ENCODE results near the gene TBX15.
"Not testable (repeated sequence)": the region's sequence is repeated elsewhere in the genome, so short reads cannot be mapped to it uniquely, and the experiment has no call there.

Gene TBX15

DNA sequence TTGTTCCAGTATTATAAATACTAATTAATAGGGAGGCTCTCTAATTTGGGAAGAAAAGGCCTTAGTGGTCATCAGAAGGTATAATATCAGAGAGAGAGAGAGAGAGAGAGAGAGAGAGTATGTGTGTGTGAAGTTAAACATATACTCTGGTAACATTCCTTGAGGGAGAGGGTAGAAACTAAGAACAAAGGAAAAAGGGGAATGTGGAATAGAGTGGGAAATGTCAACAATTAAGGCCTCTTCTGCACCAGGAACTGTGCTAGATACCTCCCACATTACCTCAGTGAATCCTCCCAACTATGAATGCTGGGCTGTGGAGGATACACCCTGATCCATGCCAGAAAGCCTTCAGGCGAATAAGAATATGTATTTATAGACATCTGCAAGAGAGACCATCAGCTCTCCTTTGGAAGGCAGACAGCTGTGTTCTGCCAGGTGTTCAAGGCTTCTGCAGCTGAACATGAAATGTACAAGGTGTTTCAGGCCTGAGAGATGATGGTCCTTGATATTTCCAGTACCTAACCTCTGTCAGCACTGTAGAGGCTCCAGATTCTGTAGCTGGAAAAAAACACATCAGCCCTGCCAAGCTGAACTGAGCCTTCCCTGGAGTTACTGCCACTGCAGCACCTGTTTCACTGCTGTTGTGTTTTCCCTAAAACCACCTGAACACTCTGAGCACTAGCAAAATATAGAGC, 29.1 kb downstream of the TBX15 start:
- no peak for DNase-seq (ENCODE audit: low spot score)

GRCh38 chr1:118958140-118958539, 30.0 kb downstream of the TBX15 start:
- no peak for DNase-seq (ENCODE audit: low spot score)

- DNase-seq (ENCODE audit: low spot score): not testable (repeated sequence)
These were observed 30.6 kb downstream of the TBX15 start for GRCh38 chr1:118957579-118957978.

GRCh38 chr1:118954301-118954905, 33.7 kb downstream of the TBX15 start:
- no peak for DNase-seq (ENCODE audit: low spot score)

- no peak for DNase-seq (ENCODE audit: low spot score)
These were observed 36.7 kb downstream of the TBX15 start for GRCh38 chr1:118951270-118951936.

DNA sequence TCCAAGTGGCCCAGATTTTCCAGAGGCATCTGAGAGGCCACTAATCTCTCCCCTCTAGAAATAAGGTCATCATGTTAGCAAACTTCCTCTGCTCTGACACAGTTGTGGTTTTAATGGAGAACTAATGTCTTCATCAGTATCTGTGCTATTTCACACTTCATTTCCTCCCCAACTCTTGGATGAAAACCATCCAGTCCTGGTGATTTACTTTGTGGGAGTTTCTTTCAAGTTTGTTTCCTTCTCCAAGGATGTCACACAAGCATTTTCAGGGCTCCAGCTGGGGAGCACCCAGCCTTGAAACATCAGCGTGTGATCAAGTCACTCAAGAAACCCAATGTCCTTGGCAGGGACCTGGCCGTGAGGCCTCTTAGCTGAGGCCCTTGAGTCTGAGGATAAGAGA, 38.8 kb downstream of the TBX15 start:
- DNase-seq (ENCODE audit: low spot score): no peak

GRCh38 chr1:118948846-118949245, 39.3 kb downstream of the TBX15 start:
- DNase-seq (ENCODE audit: low spot score): no peak

- DNase-seq (ENCODE audit: low spot score): no peak
These were observed 39.8 kb downstream of the TBX15 start for GRCh38 chr1:118948351-118948750.

DNA sequence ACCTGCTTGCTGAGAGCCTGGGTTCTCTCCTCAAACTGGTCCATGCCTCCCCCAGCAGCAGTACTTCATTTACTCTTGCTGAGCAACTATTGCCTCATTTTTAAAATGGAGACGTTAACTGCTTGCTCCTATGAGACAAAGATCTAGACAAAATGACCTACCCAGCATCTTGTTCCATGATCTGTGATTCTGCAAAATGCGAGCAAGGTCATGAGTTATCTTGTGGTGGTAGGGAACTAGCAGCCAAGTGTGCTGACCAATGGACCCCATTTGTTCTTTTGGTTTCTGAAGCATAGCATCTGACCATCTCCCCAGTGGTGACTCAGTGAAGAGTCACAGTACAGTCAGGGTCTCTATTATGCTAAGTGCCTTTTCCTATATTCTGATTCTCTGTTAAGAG, 40.4 kb downstream of the TBX15 start:
- DNase-seq (ENCODE audit: low spot score): no peak

GRCh38 chr1:118947003-118947765, 41.0 kb downstream of the TBX15 start:
- DNase-seq (ENCODE audit: low spot score): no peak

DNA sequence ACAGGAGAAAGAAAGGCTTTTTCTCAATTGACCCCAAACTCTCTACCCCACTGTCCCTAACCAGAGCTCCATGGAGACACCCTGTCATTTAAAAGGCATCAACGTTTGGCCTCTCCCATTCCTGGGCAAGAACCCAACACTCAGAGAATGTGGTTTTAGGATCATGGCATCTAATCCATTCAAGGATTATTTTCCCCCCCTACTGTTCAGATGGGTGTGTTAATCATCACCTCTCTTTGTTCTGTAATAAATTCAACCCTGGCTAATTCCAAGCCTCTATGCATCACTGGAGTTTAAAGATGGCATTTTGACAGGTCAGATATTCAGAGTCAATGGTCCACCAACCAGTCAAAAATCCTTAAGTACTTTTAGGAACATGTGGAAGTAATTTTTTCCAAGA, 42.7 kb downstream of the TBX15 start:
- DNase-seq (ENCODE audit: low spot score): no peak

- DNase-seq (ENCODE audit: low spot score): no peak
These were observed 43.6 kb downstream of the TBX15 start for GRCh38 chr1:118944546-118944945.

DNA sequence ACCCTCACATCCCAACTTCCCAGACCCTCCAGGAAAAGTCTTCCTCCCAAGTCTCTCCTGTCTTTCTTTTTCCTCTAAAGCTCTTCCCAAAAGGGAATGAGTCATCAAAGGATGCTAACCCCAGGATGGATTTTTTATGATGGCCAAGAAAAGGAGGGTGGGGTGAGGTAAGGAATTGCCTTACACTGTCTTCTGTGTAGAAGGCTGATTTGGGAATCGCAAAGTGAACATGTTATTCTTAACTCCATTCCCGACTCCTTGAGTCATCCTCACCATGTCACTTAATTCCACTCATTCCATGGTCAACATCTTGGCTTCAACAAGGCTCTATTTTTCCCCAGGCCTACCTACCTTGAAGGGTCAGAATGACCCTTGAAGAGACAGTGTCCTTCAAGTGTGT, 44.0 kb downstream of the TBX15 start:
- no peak for DNase-seq (ENCODE audit: low spot score)

DNA sequence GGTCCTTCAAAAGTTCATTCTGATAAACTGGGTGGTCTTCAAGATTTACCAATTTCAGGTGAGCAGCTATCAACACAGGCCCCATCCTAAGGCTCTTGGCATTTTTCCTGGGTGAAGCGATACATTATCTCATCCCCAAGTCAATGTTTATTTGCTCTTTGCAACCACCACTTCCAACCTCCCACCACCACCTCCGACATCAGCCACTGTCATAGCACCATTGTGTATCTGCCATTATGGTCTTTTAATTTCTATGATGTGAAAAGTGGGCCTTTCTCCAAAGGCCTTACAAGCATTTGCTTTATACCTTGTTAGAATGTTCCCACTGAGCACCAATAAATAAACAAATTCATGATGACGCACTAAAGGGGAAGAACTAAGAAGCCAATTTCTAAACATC, 47.2 kb downstream of the TBX15 start:
- no peak for DNase-seq (ENCODE audit: low spot score)

DNA sequence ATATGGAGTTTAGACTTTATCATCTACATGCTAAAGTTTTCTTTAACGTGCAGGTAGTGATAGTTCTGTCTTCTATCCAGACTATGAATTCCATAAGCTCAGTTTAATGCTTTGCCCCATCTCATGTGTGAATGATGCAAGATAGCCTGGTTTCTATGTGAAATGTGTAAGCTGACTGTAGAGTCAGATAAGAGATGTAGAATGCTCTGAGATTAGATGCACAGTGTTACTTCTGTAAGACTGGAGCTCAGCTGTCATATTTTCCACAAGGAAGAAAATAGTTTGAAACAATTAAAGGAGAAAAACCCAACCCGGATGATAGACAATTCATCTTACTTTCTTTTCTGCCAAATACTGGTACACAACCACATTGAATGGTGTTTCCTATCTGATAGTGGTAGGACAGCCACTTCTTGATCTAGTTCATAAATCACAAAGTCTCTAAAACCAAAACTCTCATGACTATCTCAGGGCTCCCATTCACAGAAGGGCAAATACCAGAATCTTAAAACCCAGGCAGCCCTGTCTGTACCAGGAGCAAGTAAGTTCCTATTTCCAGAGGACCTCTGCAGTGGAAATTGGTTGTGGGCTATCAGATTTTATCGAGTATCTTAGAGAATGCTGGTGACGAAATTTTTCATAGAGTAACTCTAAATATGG, 50.6 kb downstream of the TBX15 start:
- no peak for DNase-seq (ENCODE audit: low spot score)

GRCh38 chr1:118934706-118935105, 53.4 kb downstream of the TBX15 start:
- no peak for DNase-seq (ENCODE audit: low spot score)

- no peak for DNase-seq (ENCODE audit: low spot score)
These were observed 54.9 kb downstream of the TBX15 start for GRCh38 chr1:118933051-118933781.

- DNase-seq (ENCODE audit: low spot score): no peak
These were observed 56.3 kb downstream of the TBX15 start for GRCh38 chr1:118931876-118932275.

DNA sequence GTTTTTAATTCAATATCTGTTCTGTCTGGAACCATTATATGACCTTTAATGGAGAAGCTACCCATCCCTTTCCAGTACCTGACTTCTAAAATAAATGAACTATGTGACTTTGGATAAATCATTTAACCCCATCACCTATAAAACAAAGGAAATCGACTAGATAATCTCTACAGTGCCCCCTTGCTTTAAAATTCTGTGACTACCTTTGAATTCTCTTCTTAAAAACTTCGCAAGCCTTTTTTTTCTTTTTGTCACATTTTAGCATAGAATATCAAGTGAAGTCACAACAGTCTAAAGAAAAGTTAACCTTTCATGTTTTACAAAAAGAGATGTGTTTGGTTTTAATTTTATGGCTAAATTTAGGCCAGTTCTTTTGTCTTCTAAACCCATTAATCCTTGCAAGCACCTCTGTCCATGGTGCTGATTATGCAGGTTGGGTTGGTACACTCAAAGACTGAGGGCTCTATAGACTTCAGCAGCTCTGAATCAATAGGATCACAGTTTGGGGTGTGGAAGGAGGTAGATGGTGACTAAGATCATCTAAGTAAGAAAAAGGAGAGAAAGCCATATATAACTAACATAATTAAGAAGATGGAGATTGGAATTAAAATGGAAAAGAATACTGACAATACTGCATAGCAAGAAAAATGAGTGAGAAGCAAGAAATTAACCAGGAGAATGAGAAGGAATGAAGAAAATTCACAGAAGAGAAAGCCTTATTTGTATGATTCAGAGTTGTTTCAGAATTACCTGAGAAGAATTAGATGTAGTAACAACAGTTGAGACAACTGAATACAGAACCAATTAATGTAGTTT, 59.2 kb downstream of the TBX15 start:
- DNase-seq (ENCODE audit: low spot score): no peak

DNA sequence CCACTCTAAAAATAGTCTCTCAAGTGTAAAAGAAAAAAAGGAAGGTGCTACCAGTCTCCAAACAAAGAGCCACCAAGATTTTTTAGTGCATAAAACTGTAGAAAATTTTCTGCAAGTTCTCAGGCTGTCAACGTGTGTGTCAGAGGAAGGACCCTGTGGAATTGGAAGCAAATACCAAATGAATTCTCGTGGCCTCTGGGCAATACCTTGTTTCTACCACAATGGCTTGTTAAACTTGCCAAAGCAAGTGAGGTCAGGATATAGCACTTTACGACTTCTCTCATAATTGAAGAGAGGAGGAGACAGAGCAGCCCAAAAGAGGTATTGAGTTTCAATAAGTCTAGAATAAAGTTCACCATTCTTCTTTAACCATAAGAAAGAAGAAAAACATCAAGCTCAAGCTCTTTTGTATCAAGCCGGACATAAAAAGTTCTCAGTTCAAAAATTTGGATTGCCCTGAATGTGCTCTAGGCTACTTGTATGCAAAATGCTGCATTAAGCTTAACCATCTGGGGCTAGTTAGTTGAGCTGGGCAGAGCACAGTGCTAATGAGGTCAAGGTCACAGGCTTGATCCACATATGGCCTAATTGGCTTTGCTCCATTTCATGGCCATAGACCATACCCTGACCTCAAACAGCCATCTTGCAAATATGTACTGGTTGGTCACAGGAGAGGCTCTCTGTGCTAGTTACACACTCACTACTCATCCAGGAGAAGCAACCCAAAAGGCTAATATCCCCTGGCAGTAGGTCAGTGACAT, 60.5 kb downstream of the TBX15 start:
- DNase-seq (ENCODE audit: low spot score): no peak

Data from hematopoietic multipotent progenitor cell treated with erythropoietin and hydrocortisone succinate and interleukin-3 and kit ligand, for 15 days (in vitro differentiated cells).